CD4-positive, alpha-beta T cell treated with Interleukin-12 subunit alpha and Interleukin-12 subunit beta, for 1 hour (primary cell): ENCODE results near the gene IL1R2.

Experiments used
- DNase-seq: peaks from one replicate; pipeline ENCODE4 v3.0.0-alpha.2; 2020

IL1R2 gene

GRCh38 chr2:101975171-101975870, 16.4 kb upstream of the IL1R2 start:
- DNase-seq: no peak

GRCh38 chr2:101976891-101977290, 14.9 kb upstream of the IL1R2 start:
- DNase-seq: no peak

GRCh38 chr2:101980368-101980767, 11.4 kb upstream of the IL1R2 start:
- DNase-seq: no peak

- no peak for DNase-seq
Observed at GRCh38 chr2:101981066-101981465, 10.7 kb upstream of the IL1R2 start.

- no peak for DNase-seq
Observed at GRCh38 chr2:101981504-101981903, 10.3 kb upstream of the IL1R2 start.

GRCh38 chr2:101982495-101983029, 9.2 kb upstream of the IL1R2 start:
- no peak for DNase-seq

GRCh38 chr2:101983486-101983885, 8.3 kb upstream of the IL1R2 start:
- DNase-seq: no peak

- DNase-seq: no peak
Observed at GRCh38 chr2:101983928-101984327, 7.8 kb upstream of the IL1R2 start.

GRCh38 chr2:101984656-101985055, 7.1 kb upstream of the IL1R2 start:
- DNase-seq: no peak

- DNase-seq: no peak
Observed at GRCh38 chr2:101985101-101985792, 6.5 kb upstream of the IL1R2 start.

GRCh38 chr2:101985793-101986164, 6.0 kb upstream of the IL1R2 start:
- no peak for DNase-seq

- DNase-seq: no peak
Observed at GRCh38 chr2:101986376-101986775, 5.4 kb upstream of the IL1R2 start.

GRCh38 chr2:101986804-101987740, 4.7 kb upstream of the IL1R2 start:
- DNase-seq: no peak

GRCh38 chr2:101987832-101988231, 3.9 kb upstream of the IL1R2 start:
- DNase-seq: no peak

GRCh38 chr2:101988541-101988940, 3.2 kb upstream of the IL1R2 start:
- no peak for DNase-seq

- DNase-seq: no peak
Observed at GRCh38 chr2:101989740-101990460, 1.9 kb upstream of the IL1R2 start.

- no peak for DNase-seq
Observed at GRCh38 chr2:101993772-101994171, 2.0 kb downstream of the IL1R2 start.

GRCh38 chr2:101995019-101995418, 3.3 kb downstream of the IL1R2 start:
- no peak for DNase-seq

GRCh38 chr2:101995804-101996203, 4.0 kb downstream of the IL1R2 start:
- no peak for DNase-seq

- no peak for DNase-seq
Observed at GRCh38 chr2:101998556-101998895, 6.8 kb downstream of the IL1R2 start.

GRCh38 chr2:101998896-101999789, 7.4 kb downstream of the IL1R2 start:
- no peak for DNase-seq

GRCh38 chr2:102000012-102000411, 8.3 kb downstream of the IL1R2 start:
- DNase-seq: no peak
